A549 (cell line): ENCODE measurements around the gene AOAH.

Experiments
- CEBPB ChIP-seq, 2 experiments: fragments of >200 bp in 1 of 2; sonication (Bioruptor Twin) in 1 of 2; formaldehyde crosslinking in 1 of 2; IDR thresholded peaks; 2 replicates each; pipeline ENCODE4 v1.6.1; 2012 to 2016
- ELK1 ChIP-seq: fragments of 150-350 bp; IDR thresholded peaks from 2 replicates; pipeline ENCODE4 v1.6.1; 2014; ENCODE audit warnings: low read depth, mild to moderate bottlenecking, low read length
- HMGXB4 ChIP-seq: fragments of 250-450 bp; sonication (Bioruptor Pico); IDR thresholded peaks from 2 replicates; pipeline ENCODE4 v1.5.0; 2021; ENCODE audit warnings: mild to moderate bottlenecking, moderate library complexity, borderline replicate concordance
- MAX ChIP-seq: IDR thresholded peaks from 2 replicates; pipeline ENCODE4 v1.6.1; 2012
- MYC ChIP-seq: IDR thresholded peaks from 2 replicates; pipeline ENCODE4 v1.6.1; 2012; ENCODE audit warnings: mild to moderate bottlenecking, inconsistent platforms, low read length, improper control_type of control experiment, borderline replicate concordance
- USF2 ChIP-seq: fragments of 450-650 bp; IDR thresholded peaks from 2 replicates; pipeline ENCODE4 v1.6.1; 2014; ENCODE audit warnings: antibody characterized with exemption

- TF ChIP-seq USF2 (no peak), CEBPB (IDR thresholded peaks at IDR 0.05) (no peak), MYC (no peak), MAX (no peak), HMGXB4 (CRISPR knock-in tag) (no peak), ELK1 (no peak)
Observed at GRCh38 chr7:36597090-36597773, 127.1 kb downstream of the AOAH start.
